K562 (cell line): ENCODE results near the gene RHOBTB3. TPM values are rescaled to one million over a fixed set of nuclear protein-coding genes. Genes with fewer than 3 reads are reported as not detected.

Experiments
- ARID4B ChIP-seq: sonication (generic); formaldehyde crosslinking; IDR thresholded peaks from 2 replicates; pipeline ENCODE4 v1.8.0; 2022; ENCODE audit warnings: mild to moderate bottlenecking, missing genetic modification reagents
- CTBP1 ChIP-seq: fragments of 450-650 bp; IDR thresholded peaks from 2 replicates; pipeline ENCODE4 v1.6.1; 2016; ENCODE audit warnings: borderline replicate concordance
- FOXO4 ChIP-seq: fragments of 450-650 bp; formaldehyde crosslinking; IDR thresholded peaks from 2 replicates; pipeline ENCODE4 v1.4.0; 2020; ENCODE audit warnings: mild to moderate bottlenecking, moderate library complexity
- GABPA ChIP-seq: fragments of 200-800 bp; sonication (Bioruptor generic); conservative IDR thresholded peaks from 2 replicates; pipeline ENCODE4 v1.6.1; 2016; ENCODE audit warnings: low read depth, missing genetic modification characterization, missing compliant biosample characterization
- KLF10 ChIP-seq: fragments of 250-450 bp; sonication (Bioruptor Pico); IDR thresholded peaks from 2 replicates; pipeline ENCODE4 v1.6.1; 2021; ENCODE audit warnings: matching md5 sums
- MEF2A ChIP-seq: IDR thresholded peaks from 2 replicates; pipeline ENCODE4 v1.6.1; 2011; ENCODE audit warnings: low read depth, mild to moderate bottlenecking, low read length, moderate library complexity; ENCODE audit not compliant: control insufficient read depth
- MTA1 ChIP-seq: fragments of 450-650 bp; IDR thresholded peaks from 2 replicates; pipeline ENCODE4 v1.6.1; 2017; ENCODE audit warnings: borderline replicate concordance
- RUNX1 ChIP-seq: sonication (generic); IDR thresholded peaks from 2 replicates; pipeline ENCODE4 v1.6.1; 2016; ENCODE audit warnings: antibody characterized with exemption, low read depth
- TCF7L2 ChIP-seq: fragments of 150-350 bp; IDR thresholded peaks from 2 replicates; pipeline ENCODE4 v1.6.1; 2016; ENCODE audit warnings: low read depth, mild to moderate bottlenecking, low read length, moderate library complexity
- TFE3 ChIP-seq: fragments of 450-650 bp; formaldehyde crosslinking; IDR thresholded peaks from 2 replicates; pipeline ENCODE4 v1.4.0; 2020; ENCODE audit warnings: mild to moderate bottlenecking, mixed read lengths
- ZC3H4 ChIP-seq: sonication (generic); formaldehyde crosslinking; IDR thresholded peaks from 2 replicates; pipeline ENCODE4 v1.9.0; 2021; ENCODE audit warnings: missing genetic modification reagents, borderline replicate concordance
- ZNF583 ChIP-seq: fragments of 250-450 bp; sonication (Bioruptor Pico); IDR thresholded peaks from 2 replicates; pipeline ENCODE4 v1.4.0; 2020
- polyA plus RNA-seq, 8 experiments: library from polyadenylated mRNA; depleted of rRNA in 4 of 8; stranded (reverse) in 5 of 8; unstranded in 3 of 8; fragments of >200 nt; fragmentation: Nextera tagmentation in 2 of 8; fragmentation: Illumina TruSeq in 1 of 8; extraction: Ambion mirVana in 2 of 8; extraction: Trizol in 1 of 8; gene quantifications; 2 replicates each; pipeline versions ENCODE4 v1.2.1 to v1.2.3, GENCODE V29; 2011 to 2014; ENCODE audit warnings: inconsistent platforms in 1 of 8, missing spikeins in 1 of 8
- total RNA-seq, 7 experiments: library from RNA; depleted of rRNA in 6 of 7; stranded (reverse); fragments of >200 nt in 6 of 7; fragmentation: Illumina TruSeq in 2 of 7; extraction: Trizol in 2 of 7; gene quantifications; 2 replicates each; pipeline versions ENCODE4 v1.2.1 to v1.2.3, GENCODE V29; 2011 to 2021; ENCODE audit warnings: low replicate concordance in 1 of 7

Gene RHOBTB3
- total and polyA plus RNA-seq, 9 of the 15 experiments (the other 6 are each of a cell fraction or from before 2014, with no cell fraction given), result 39.7 to 143 (median 115) TPM

GRCh38 chr5:95777441-95777840, 46.3 kb downstream of the RHOBTB3 start (continued):
- TF ChIP-seq GABPA, result no peak
- TF ChIP-seq MEF2A, result no peak
- no peak for TF ChIP-seq ZC3H4 (CRISPR knock-in tag)
- TF ChIP-seq CTBP1, result no peak
- no peak for TF ChIP-seq ARID4B
- TF ChIP-seq KLF10, result no peak
- no peak for TF ChIP-seq FOXO4
- no peak for TF ChIP-seq TFE3
- no peak for TF ChIP-seq MTA1
- no peak for TF ChIP-seq ZNF583 (CRISPR knock-in tag)
- no peak for TF ChIP-seq RUNX1
- TF ChIP-seq TCF7L2, result no peak
